Tibial nerve (tissue), 4 donors: Measurements from ENCODE around the gene LRRC14B. TPM values are rescaled to one million over a fixed set of nuclear protein-coding genes. Genes with fewer than 3 reads are reported as not detected.
"Not testable (repeated sequence)": the region's sequence is repeated elsewhere in the genome, so short reads cannot be mapped to it uniquely, and the experiment has no call there.

Experiments used
- DNase-seq, 2 donors: peaks; one replicate each; pipeline ENCODE4 v3.0.0-alpha.2; 2019; ENCODE audit warnings: low spot score in 2 of 2
- H3K27ac ChIP-seq, 4 donors: fragments of 200-600 bp; sonication (generic) in 3 of 4; one replicate each; pipeline ENCODE4 v1.5.1; 2017 to 2019; ENCODE audit warnings: mild to moderate bottlenecking in 1 of 4
- H3K27me3 ChIP-seq, 2 donors: fragments of 200-600 bp; sonication (generic) in 1 of 2; one replicate each; pipeline versions ENCODE4 v1.5.1 to v1.6.0; 2017 to 2019
- H3K36me3 ChIP-seq, 3 donors: fragments of 200-600 bp; sonication (generic); one replicate each; pipeline ENCODE4 v1.5.1; 2018 to 2019
- H3K4me1 ChIP-seq, 4 donors: fragments of 200-600 bp; sonication (generic) in 3 of 4; one replicate each; pipeline ENCODE4 v1.5.1; 2017 to 2019
- H3K4me3 ChIP-seq, 4 donors: fragments of 200-600 bp; sonication (generic) in 3 of 4; one replicate each; pipeline ENCODE4 v1.5.1; 2017 to 2019; ENCODE audit warnings: mild to moderate bottlenecking in 1 of 4, moderate library complexity in 1 of 4
- H3K9me3 ChIP-seq, 4 donors: fragments of 200-600 bp; sonication (generic) in 3 of 4; one replicate each; pipeline ENCODE4 v1.5.1; 2017 to 2019
- WGBS, 2 donors: methylation state at CpG; one replicate each; pipeline ENCODE4 v1.1.5; 2018; 5-methylcytosine and 5-hydroxymethylcytosine counted together
- small RNA-seq: library from RNA; depleted of rRNA; stranded (forward); fragments of <200 nt; gene quantifications from one replicate; pipeline ENCODE3, GENCODE V24; 2016
- total RNA-seq, 4 donors: library from RNA; depleted of rRNA; stranded (reverse); fragments of >200 nt; gene quantifications; one replicate each; pipeline ENCODE4 v1.1.0, GENCODE V29; 2016

The LRRC14B gene
- total RNA-seq, 4 donors from 2014 or later = not detected

- 97 to 98% methylated on average over 7 of the region's 7 CpGs for WGBS, 2 donors
- peaks cover 0 to 97% (median 8%) of the 10 kb centered on the region in 3 donors for H3K36me3 ChIP-seq
Measured at GRCh38 chr5:240550-240949, 49.3 kb downstream of the LRRC14B start.

GRCh38 chr5:241045-241669 is 49.9 kb downstream of the LRRC14B start:
- H3K4me1 ChIP-seq, H3K27me3 ChIP-seq, H3K9me3 ChIP-seq, H3K27ac ChIP-seq, H3K4me3 ChIP-seq, DNase-seq: not testable (repeated sequence)
- WGBS, 2 donors = 95 to 96% methylated on average over 11 to 13 of the region's 13 CpGs
- peaks cover 0 to 97% (median 4%) of the 10 kb centered on the region in 3 donors for H3K36me3 ChIP-seq

More at GRCh38 chr5:240550-240949, 49.3 kb downstream of the LRRC14B start:
- H3K27ac ChIP-seq, H3K27me3 ChIP-seq, H3K4me1 ChIP-seq, H3K9me3 ChIP-seq, DNase-seq, H3K4me3 ChIP-seq: not testable (repeated sequence)

GRCh38 chr5:243683-244367 is 52.5 kb downstream of the LRRC14B start:
- H3K4me1 ChIP-seq, H3K9me3 ChIP-seq, H3K4me3 ChIP-seq, H3K27me3 ChIP-seq, H3K27ac ChIP-seq, DNase-seq: not testable (repeated sequence)
- WGBS, 2 donors = 78 to 85% methylated on average over 12 of the region's 12 CpGs
- H3K36me3 ChIP-seq = peaks cover 6 to 92% (median 8%) of the 10 kb centered on the region in 3 donors

- H3K27ac ChIP-seq, H3K9me3 ChIP-seq, DNase-seq, H3K4me3 ChIP-seq, H3K27me3 ChIP-seq, H3K4me1 ChIP-seq: not testable (repeated sequence)
- peaks cover 7 to 92% (median 8%) of the 10 kb centered on the region in 3 donors for H3K36me3 ChIP-seq
- WGBS, 2 donors = 94 to 95% methylated on average over 5 of the region's 5 CpGs
Measured at GRCh38 chr5:245717-246116, 54.4 kb downstream of the LRRC14B start.

Small RNAs within 50 kb of the gene (small RNA-seq; reads per million reads assigned to genes)
- not detected for gene RF00019

Other genes with a start within 250 kb of the LRRC14B start
- gene PLEKHG4B, start 99.3 kb upstream of the LRRC14B start, total RNA-seq = under 1 TPM; under 0.01 to 0.42 (median 0.26) TPM
- gene CCDC127, start 26.7 kb downstream of the LRRC14B start, total RNA-seq = 1 to 10 TPM; 4.5 to 7.2 (median 5.8) TPM
- 10 to 100 TPM; 67.7 to 95.3 (median 78.3) TPM for gene SDHA, start 26.8 kb downstream of the LRRC14B start, total RNA-seq
- 100 to 1,000 TPM in 1 of 4 donors, 10 to 100 TPM in 3; 80.1 to 115 (median 91.7) TPM for gene PDCD6, start 80.2 kb downstream of the LRRC14B start, total RNA-seq
- 1 to 10 TPM in 3 of 4 donors, not detected in 1; 1.0 to 4.8 (median 1.2) TPM for gene AHRR, start 130.2 kb downstream of the LRRC14B start, total RNA-seq